ENCODE data around the gene PPM1L. TPM values are rescaled to one million over a fixed set of nuclear protein-coding genes. Genes with fewer than 3 reads are reported as not detected.

PPM1L gene
- polyA plus RNA-seq, 3 donors: 1.3 to 3.8 (median 2.6) TPM

DNA sequence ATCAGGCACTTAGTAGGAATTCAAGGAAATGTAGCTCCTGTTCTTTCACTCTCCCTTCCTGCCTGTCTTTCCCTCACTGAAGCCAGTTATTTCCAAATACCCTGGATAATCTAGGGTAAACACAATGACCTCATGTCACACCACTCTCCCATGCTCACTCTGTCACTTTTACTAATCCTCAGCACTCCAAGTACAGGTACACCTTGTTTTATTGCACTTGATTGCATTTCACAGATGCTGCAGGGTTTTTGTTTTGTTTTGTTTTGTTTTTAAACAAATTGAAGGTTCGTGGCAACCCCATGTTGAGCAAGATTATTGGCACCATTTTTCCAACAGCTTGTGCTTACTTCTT is 40.8 kb downstream of the PPM1L start:
- WGBS, 3 donors: 37 to 62% (median 59%) methylated on average over 1 of the region's 1 CpG
- H3K27ac ChIP-seq (ENCODE audit: low read depth, low read length): no peak overlapping the region

- WGBS, 3 donors: 75 to 88% (median 80%) methylated on average over 3 of the region's 3 CpGs
- no peak overlapping the region for H3K27ac ChIP-seq (ENCODE audit: low read depth, low read length)
These were observed 41.3 kb downstream of the PPM1L start for GRCh38 chr3:160797356-160797755.

GRCh38 chr3:160801386-160802118 is 45.5 kb downstream of the PPM1L start:
- no peak overlapping the region for H3K27ac ChIP-seq (ENCODE audit: low read depth, low read length)
- 26 to 66% (median 26%) methylated on average over 8 of the region's 8 CpGs for WGBS, 3 donors

- WGBS, 3 donors: 4 to 14% (median 9%) methylated on average over 1 of the region's 1 CpG
- no peak overlapping the region for H3K27ac ChIP-seq (ENCODE audit: low read depth, low read length)
These were observed 48.7 kb downstream of the PPM1L start for GRCh38 chr3:160804762-160805161.

DNA sequence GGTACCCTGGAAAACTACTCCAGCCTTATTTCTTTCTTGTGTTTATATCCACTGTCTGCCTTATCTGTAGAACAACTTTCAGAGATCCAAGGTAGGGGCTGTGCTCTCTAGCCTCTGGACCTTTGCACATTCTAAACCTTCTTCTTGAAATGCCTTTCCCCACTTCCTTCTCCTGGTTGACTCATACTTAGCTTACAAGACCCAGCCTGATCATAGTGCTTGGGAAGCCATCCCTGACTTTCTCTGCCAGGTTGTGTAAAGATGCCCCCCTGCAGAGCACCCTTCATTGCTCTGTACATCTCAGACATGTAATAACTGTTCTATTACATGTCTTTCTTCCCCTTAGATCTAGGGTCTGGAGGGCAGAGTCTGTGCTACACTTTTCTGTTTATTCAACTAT is 50.1 kb downstream of the PPM1L start:
- H3K27ac ChIP-seq (ENCODE audit: low read depth, low read length): no peak overlapping the region

- no peak overlapping the region for H3K27ac ChIP-seq (ENCODE audit: low read depth, low read length)
- WGBS, 3 donors: 88 to 90% (median 88%) methylated on average over 3 of the region's 3 CpGs
These were observed 50.7 kb downstream of the PPM1L start for GRCh38 chr3:160806686-160807085.

GRCh38 chr3:160808838-160809237 is 52.8 kb downstream of the PPM1L start:
- 15 to 81% (median 79%) methylated on average over 3 of the region's 3 CpGs for WGBS, 3 donors
- H3K27ac ChIP-seq (ENCODE audit: low read depth, low read length): no peak overlapping the region

DNA sequence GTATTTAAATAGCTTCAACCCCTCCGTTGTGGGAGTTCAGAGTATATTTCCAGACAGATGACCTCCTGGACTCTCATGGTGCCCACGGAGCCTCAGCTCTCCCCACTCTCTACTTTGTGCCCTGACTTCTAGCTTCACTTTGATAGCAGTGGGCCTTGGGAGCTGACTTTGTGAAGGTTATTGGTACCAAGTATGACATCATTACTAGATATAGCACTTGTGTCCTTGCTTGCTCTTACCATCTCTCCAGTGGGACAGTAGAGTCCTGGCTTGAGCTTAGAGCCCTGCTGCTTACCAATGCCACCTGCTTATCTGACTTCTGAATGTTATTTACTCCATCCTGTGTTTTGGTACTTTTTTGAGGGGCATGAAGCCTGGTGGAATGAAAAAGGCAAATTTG is 53.4 kb downstream of the PPM1L start:
- H3K27ac ChIP-seq (ENCODE audit: low read depth, low read length): no peak overlapping the region
- WGBS, 3 donors: 47 to 76% (median 68%) methylated on average over 2 of the region's 2 CpGs

DNA sequence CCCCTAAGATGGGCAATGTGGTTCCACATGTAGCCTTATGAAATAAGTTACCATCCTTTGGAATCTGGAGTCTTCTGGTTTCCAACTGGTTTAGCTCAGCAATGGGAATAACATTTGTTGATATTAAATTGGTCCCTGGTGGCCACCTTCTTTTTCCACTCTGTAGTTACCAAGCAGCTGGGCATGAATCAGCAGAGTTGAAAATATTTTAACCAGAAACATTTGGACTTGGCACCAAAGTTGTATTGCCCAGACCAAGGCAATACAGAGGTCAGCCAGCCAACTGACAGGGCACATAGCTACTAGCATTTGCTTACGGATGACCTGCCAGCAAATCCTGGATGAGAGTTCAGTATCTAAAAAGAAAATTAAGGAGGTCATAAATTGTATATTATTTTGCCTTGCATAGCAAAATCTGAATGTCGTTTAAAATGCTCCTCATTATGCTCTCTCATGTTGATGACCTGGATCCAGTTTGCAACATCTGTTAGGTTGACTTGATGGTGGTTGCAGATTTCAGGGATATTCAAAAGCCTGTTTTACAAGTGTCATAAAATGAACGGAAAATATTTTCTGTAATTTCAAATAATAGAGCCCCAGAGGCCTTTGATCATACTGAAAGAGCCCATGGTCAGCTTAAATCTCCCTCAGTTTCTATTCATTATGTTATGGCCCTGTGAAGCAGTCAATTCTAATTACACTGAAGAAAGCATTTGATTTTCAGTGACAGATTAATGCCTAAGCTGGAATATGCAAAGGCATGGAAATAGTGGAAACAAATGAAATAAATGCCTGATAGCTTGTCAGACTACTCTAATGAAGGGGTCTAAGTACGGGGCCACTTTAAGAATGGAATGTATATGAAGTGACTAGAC is 54.6 kb downstream of the PPM1L start:
- 54 to 86% (median 71%) methylated on average over 4 of the region's 4 CpGs for WGBS, 3 donors
- H3K27ac ChIP-seq (ENCODE audit: low read depth, low read length): no peak overlapping the region

GRCh38 chr3:160811237-160811548 is 55.2 kb downstream of the PPM1L start:
- no peak overlapping the region for H3K27ac ChIP-seq (ENCODE audit: low read depth, low read length)
- WGBS, 3 donors: 76 to 80% (median 79%) methylated on average over 1 of the region's 1 CpG

DNA sequence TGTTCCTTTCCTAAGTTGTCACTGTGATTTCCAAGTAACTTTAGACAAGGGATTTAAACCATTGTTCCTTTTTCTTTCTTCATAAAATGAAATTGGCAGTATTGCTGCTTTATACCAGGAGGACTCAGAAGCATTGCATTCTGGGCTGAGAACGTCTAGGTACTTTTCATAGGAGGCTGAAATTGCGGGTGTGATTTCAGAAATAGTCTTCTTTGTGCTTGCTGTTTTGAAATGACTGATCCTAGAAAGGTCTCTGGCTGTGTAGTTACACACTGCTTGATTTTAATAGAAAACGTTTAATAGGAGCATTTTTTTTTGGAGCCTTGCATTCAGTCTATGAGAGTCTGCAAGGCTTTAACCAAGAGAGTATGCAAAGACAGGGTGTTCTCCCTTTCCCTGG is 56.3 kb downstream of the PPM1L start:
- H3K27ac ChIP-seq (ENCODE audit: low read depth, low read length): no peak overlapping the region
- WGBS, 3 donors: 54 to 67% (median 61%) methylated on average over 3 of the region's 3 CpGs

DNA sequence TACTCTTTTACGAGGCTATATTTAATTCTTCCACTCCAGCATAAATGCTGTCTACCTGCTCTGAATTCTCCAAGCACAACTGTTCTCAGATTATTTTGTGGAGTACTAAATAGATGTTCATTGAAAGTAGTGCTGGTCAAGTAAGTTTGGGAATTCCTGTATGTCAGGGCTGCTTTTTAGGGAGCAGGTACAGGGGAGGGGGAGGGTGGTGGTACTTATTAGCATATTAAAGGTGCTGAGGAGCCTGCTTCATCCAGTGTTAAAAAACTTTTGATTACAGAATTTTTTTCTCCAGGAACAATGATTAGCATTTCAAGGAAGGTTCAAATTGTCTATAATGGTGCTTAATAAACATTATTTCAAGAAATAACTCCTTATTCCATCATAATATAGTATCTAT is 59.2 kb downstream of the PPM1L start:
- 92 to 100% (median 95%) methylated on average over 1 of the region's 1 CpG for WGBS, 3 donors
- no peak overlapping the region for H3K27ac ChIP-seq (ENCODE audit: low read depth, low read length)

DNA sequence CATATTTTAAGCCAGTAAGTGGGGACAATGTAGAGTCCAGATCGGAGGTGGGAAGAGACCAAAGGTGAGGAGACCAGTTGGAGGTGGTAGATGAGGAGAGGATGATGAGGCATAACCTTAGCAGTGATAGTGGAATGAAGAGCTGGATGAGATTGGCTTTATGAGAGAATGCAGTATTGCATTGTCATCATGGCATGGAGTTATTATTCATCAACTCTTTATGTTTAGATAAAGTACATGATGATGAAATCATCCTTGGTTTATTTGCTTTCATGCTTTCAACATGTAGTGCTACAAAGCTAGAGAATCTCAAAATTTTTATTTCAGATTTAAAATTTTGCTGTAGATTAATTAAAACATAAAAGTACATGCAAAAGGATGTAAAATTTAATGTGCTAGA is 64.0 kb downstream of the PPM1L start:
- WGBS, 3 donors: 81 to 95% (median 94%) methylated on average over 1 of the region's 1 CpG
- no peak overlapping the region for H3K27ac ChIP-seq (ENCODE audit: low read depth, low read length)

GRCh38 chr3:160820430-160820829 is 64.4 kb downstream of the PPM1L start:
- 93 to 99% (median 98%) methylated on average over 1 of the region's 1 CpG for WGBS, 3 donors
- no peak overlapping the region for H3K27ac ChIP-seq (ENCODE audit: low read depth, low read length)

- H3K27ac ChIP-seq (ENCODE audit: low read depth, low read length): no peak overlapping the region
These were observed 66.9 kb downstream of the PPM1L start for GRCh38 chr3:160822936-160823335.

DNA sequence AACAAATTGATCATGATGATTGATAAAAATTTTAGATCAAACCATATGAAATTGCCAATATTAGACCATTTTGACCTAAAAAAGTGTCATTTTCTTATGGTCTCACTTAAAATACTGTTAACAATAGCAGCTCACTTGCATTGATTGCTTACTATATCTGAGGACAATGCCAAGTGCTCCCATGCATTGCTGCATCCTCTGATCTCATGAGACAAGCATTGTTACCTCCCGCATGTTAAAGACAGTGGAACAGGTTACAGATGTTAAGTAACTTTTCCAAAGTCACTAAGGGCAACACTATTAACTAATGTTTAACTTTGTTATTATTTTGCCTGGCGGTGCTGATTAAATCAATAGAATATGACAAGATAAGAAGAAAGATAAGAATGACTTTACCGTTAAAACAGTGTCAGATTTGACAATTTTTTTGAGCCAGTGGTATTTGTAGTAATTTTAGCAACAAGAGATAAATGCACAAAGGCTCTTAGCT is 69.3 kb downstream of the PPM1L start:
- WGBS, 3 donors: 46 to 78% (median 77%) methylated on average over 3 of the region's 3 CpGs
- H3K27ac ChIP-seq (ENCODE audit: low read depth, low read length): no peak overlapping the region

- no peak overlapping the region for H3K27ac ChIP-seq (ENCODE audit: low read depth, low read length)
These were observed 70.4 kb downstream of the PPM1L start for GRCh38 chr3:160826408-160826807.

- 68 to 91% (median 70%) methylated on average over 2 of the region's 2 CpGs for WGBS, 3 donors
- H3K27ac ChIP-seq (ENCODE audit: low read depth, low read length): no peak overlapping the region
These were observed 71.0 kb downstream of the PPM1L start for GRCh38 chr3:160826991-160827390.

GRCh38 chr3:160827516-160827915 is 71.5 kb downstream of the PPM1L start:
- WGBS, 3 donors: 64 to 73% (median 70%) methylated on average over 1 of the region's 1 CpG

GRCh38 chr3:160828880-160829279 is 72.8 kb downstream of the PPM1L start:
- WGBS, 3 donors: 91 to 94% (median 92%) methylated on average over 3 of the region's 3 CpGs
- no peak overlapping the region for H3K27ac ChIP-seq (ENCODE audit: low read depth, low read length)

More at GRCh38 chr3:160827516-160827915, 71.5 kb downstream of the PPM1L start:
- H3K27ac ChIP-seq (ENCODE audit: low read depth, low read length): no peak overlapping the region

Data from adipose tissue (tissue), 3 donors.